AG20443 (cell line): ENCODE results near the gene C17orf67.

ENCODE experiments used
- DNase-seq: peaks from one replicate; pipeline ENCODE4 v3.0.0; 2012; ENCODE audit warnings: low spot score, mixed read lengths

C17orf67 gene

DNA sequence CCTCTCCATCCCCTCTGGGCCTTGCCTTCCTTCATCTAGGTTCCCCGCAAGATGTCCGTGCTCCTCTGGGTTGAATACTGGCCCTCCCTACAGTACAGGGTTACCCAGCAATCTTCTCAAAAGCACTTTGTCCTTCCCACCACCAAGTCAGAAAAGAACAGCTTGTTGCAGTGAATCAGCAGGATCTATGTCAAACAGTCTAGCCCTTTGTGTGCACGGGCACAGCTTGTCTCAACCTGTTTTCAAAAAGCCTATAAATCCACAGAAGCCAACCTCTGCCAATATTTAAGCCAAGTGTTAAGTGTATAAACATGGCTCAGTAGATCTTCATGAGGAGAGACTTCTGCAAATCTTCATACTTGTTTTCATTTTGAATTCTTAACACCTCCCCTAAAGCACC is 25.2 kb downstream of the C17orf67 start:
- DNase-seq, result no peak

DNA sequence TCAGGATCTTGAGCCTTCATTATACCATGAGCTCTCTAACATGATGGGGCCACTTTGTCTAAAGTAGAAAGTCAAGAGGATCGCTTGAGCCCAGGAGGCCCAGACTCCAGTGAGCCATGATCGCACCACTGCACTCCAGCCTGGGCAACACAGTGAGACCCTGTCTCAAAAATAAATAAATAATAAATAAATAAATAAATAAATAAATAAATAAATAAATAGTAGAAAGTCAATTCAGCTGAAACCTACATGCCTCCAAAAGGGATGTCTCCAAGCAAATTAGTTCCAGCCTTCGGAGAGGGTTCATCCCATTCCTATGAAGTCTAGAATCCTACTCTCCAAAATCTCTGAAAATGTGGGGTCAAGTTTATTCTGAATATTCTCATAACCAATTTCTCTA is 26.0 kb downstream of the C17orf67 start:
- no peak for DNase-seq

DNA sequence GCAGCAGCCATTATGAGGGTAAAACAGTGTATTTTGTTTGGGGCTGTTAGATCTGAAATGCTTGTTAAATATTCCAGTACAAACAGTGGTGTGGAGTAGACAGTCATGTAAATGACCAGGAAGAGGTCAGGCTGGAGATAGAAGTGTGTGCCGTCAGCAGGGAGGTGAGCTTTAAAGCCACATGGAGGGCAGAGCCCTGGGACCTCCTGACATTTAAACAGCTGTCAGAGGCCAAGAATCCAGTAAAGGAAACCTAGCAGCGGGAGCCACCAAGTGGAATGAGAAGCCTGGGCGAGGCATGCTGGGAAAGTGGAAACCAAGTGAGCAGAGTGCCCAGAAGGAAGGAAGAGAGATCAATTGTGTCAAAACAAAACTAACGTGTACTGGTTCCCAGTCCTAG is 26.8 kb downstream of the C17orf67 start:
- no peak for DNase-seq

DNA sequence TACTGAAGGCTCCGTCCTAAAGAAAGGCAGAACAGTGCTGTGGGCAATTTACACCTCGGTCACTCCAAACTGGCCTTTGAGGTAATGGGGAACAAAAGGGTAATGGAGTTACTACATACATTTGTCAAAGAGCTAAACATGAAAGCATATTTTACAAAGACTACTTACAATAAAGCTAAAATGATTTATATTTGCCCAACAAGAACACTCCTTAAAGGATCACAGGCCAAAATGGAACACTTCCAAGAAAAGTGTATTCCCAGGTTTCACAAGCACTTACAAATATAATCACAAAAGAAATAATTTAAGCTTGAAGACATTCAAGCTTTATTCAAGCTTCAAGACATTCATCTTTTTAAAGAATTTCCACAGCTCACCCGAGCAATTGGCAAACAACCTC is 29.3 kb downstream of the C17orf67 start:
- DNase-seq, result no peak

DNA sequence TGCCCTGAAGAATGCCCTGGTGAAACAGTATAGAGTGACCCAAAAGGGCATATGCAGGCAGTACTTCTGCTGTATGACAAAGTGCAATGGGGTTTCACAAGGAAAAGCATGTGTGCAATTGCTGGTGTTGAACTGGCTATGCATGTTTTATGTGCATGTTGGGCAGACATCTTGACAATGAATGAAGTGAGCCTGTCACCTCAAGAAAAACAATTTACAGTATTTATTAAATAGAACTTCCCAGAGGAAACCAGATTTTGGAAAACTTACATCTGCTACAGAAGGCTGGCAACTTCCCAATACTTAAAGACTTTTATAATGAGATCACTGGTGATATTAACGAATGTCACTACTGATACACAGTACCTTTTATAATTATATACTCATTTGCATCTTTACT is 30.6 kb downstream of the C17orf67 start:
- no peak for DNase-seq

DNA sequence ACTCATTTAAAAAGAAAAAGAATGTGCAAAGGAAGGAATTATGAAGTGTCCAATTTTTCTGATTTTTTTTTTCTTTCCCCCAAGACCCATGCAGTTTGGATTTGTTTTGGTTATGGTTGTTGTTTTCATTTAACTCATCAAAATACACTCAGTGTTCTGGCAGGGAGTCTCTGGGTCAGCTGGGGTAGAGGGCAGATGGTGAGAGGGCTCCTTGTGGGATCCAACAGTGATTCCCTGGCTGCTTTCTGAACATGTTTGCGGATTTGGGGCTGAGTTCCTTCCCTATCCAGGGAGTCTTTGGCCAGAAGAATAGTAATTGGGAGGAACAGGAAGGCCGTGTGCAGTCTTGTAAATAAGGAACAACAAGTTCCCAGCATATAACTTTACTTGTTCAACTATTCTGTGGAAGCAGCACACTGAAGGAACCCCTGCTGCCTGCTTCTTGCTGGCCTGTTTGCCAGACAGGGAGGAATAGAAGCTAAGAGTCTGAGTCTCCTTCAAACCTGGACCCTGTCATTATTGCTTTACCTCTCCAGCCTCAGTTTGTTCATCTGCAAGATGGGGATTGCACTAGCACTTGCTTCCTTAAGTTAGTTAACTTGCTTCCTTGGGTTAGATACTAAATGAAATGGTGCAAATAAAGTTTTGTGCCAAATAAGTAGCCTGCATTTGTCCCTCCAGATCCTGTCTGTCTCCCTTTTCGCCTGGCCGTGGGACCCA is 32.1 kb downstream of the C17orf67 start:
- no peak for DNase-seq

DNA sequence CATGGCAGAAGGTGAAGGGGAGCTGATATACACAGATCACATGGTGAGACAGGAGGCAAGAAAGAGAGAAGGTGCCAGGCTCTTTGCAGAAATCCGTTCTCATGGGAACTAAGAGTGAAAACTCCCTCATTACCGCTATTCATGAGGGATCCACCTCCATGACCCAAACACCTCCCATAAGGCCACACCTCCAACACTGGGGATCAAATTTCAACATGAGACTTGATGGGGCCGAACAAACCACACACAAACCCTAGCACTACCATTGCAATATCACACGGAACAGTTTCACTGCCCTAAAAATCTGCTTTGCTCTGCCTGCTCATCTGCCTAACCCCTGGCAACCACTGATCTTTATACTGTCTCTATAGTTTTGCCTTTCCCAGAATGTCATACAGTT is 34.8 kb downstream of the C17orf67 start:
- no peak for DNase-seq

DNA sequence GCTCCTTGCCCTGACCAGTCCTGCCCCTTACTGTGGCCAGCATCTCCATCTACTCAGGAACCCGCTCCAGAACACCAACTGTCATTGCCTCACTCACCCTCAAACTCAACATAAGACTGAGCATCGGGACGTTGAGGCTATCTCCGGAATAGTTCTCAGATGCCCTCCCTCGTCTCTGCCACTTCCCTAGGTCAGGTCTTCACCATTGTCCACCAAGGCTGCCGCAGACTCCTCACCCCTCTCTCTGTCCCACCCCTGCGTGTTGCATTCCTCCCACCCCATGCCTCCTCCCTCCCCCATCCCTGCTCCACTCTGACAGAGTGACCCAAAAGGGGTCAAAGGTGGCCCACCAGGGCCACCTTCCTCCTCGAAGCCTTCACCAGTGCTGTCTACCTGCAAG is 37.2 kb downstream of the C17orf67 start:
- DNase-seq, result no peak

DNA sequence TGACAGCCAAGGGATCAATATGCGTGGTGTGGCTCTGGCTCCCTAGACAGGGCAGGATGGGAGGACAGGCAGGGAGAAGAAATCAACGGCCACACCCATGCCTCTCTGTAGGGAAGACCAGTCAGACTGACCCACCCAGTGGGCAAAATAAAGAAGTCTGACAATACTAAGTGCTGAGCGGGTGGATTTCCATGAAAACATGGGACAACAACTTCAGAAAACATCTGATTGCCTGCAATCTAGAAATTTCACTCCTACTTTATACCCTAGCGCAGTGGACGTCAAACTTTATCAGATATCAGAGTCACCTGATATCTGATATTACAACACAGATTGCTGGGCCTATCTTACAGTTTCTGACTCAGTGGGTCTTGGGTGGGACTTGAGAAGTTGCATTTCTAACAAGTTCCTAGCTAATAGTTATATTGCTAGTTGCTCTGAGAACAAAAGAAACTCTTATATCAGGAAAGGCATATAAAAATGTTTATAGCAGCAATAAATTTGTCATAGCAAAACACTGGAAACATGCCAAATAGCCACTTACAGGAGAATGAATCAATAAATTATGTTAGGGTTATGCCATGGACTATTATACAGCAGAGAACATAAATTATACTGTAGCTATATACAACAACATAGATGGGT is 38.4 kb downstream of the C17orf67 start:
- no peak for DNase-seq

DNA sequence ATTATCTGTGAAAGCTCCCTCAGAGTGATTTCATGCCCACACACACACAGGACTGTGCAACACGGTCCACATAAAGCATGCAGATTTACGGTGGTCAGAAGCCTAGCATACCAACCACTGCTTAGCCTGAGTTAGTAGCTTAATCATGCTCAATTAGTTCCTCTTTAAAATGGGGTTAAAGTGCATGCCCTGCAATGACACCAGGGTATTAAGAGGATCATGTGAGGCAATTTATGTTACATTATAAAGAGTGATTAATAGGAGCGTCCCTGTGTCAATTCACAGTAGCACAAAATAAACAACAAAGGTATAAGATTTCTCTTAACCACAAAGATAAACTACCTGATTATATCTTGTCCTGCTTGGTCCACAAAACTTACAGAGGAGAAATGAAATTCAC is 39.8 kb downstream of the C17orf67 start:
- no peak for DNase-seq

DNA sequence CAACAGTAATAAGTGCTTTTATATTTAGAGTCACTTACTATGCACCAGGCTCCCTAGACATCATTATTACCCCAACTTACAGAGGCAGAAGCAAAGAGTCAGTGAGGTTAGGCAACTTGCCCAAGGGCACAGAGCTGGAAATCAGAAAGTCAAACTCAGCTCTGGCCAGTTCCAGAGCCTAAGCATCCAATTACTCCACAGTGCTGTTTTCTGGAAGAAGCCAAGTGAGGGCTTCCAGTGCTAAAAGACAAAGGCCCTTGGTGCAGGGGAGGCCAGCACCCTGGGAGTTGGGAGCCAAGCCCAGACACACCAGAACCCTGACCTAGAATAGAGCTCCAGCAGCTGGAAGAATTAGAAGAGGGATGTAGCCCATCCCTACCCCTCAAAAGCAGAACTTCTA is 40.2 kb downstream of the C17orf67 start:
- DNase-seq, result no peak

DNA sequence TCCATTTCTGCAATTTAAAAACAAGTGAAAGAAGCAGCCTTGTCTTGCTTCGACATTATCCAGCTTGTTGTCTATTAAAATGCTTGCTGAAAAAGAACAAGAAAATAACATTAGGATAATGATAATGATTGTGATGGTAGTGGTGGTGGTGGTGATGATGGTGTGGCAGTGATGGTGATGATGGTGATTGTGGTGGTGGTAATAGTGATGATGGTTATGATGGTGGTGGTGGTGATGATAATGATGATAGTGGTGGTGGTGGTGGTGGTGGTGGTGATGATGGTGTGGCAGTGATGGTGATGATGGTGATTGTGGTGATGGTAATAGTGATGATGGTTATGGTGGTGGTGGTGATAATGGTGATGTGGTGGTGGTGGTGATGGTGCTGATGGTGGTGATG is 41.5 kb downstream of the C17orf67 start:
- DNase-seq, result no peak

DNA sequence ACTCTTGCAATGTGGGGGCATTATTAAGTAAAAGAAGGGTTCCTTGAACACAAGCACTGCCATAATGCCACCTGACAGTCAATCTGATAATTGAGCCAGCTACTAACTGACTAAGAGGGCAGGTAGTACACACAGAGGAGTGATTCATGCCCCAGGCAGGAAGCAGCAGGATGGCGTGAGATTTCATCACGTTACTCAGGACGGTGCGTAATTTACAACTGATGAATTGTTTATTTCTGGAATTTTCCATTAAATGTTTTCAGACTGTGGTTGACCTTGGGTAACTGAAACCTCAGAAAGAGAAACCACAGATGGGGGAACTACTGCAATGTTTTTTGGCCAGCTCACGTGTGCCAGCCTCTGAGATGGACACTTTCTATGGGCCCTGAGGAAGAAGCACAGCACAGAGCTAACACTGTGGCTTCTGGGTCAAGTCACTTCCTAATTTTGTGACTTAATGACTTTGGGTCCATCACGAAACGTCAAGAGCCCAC is 46.7 kb downstream of the C17orf67 start:
- peak; percentile 75 for DNase-seq

DNA sequence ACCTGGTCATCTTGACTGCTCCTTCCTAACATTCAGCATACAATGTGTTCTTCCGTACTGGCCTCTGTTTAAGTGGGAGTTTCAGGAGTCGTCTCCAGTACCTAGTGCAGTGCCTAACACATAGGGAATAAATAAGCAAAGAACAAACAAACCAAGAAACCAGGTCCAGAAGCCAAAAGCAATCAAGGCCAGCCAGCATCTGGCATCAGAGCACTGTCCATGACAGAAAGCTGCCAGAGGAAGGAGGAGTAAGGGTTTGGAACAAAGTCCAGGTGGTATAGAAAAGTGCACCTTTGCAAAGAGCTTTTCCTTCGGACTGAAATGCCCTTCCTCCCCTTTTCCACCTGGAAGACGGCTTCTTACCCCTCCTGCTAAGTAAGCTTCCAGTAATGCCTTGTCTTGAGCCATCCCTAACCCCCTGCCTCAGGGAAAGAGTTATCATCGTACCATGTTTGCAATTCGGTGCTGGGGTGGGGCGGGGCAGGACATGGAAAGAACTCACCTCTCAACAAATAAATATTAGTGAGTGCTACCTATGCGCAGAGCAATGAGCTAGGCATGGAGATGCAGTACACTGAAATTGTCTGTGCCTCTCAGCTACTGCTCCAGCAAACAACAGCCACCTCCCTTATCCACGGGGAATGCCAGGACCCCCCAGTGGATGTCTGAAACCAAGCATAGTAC is 47.6 kb downstream of the C17orf67 start:
- DNase-seq, result no peak

DNA sequence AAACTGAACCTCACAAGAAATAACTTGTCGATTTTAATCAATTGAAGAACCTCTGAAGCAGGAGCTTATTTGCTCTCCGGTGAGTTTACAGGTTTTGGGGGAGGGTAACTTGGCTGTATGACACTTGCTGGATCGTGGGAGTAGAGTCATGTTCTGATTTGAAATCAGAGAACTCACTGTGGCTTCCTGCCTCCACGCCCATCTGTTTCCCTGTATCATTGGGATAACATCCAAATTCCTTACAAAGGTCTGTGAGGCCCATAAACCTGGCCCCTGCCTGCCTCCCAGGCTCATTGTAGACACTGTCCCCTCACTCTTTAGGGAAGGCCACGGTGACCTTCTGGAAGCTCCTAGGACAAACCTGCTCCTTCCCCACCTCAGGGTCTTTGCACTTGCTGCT is 48.3 kb downstream of the C17orf67 start:
- DNase-seq, result no peak

DNA sequence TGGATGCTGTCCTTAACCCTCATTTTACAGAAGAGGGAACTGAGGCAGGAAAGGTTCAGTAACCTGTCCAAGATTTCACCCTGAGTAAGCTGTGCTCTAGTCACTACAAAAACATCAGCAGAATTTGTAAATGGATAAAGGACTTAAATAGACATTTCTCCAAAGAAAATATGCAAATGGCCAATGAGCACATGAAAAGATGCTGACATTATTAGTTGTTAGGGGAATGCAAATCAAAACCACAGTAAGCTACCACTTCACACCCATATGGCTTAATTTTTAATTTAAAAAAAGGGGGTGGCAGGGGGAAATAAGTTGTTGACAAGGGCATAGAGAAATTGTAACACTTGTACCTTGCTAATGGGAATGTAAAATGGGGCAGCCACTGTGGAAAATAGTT is 51.4 kb downstream of the C17orf67 start:
- DNase-seq, result no peak

DNA sequence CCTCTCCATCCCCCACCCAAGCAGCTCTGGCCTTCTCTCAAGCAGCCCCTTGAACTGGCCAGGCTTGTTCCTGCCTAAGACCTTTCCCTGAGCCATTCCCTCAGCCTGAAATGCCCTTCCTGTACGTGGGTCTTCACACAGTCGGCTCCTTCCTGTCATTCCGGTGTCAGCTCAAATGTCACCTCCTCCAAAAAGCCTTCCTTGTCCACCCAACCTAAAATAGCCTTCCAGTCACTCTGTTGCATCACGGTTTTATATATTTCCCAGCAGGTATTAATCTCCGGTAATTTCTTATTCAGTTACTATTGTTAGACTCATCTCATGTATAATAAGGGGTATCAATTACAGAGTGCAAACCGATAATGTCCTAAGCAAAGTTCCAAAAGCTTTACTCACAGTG is 51.8 kb downstream of the C17orf67 start:
- DNase-seq, result no peak

DNA sequence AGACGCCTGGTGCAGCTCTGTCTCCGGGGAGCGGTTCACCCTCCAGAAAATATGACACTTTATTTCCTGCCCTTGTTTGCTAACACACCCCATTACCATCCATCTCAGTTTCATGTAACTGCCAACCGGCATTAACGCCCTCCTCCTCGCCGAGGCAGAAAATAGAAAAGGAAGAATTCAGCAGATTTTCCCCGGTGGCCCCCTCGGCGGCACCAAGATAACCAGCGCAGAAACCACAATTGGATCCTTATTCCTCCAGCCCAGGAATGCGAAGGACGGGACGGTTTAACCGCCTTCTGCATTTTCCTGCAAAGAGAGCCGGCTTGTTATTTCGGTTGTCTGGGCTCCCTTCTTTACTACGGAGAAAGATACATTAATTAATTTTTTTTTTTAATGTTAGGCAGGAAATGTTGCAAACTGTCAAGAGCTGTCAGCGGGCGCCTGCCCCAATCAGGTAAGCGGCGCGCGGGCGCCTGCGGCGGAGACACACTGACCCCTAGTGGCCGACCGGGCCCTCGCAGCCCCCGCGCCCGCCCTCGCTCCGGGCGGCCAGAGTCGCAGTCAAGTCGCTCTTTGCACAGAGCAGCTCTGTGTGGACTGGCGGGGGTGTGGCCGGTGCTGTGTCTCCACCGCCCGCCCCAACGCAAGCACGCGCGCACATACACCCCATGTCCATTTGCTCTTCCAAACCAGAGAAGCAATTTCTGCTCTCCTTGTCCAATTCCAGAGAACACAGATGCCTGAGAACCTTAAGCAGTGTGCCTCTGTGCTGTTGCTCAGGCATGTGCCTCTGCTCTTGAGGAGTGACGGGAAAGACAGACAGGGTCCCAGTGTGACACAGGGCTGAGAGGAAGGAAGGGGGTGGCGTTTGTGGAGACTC is 53.6 kb downstream of the C17orf67 start:
- DNase-seq, result peak; percentile 91

DNA sequence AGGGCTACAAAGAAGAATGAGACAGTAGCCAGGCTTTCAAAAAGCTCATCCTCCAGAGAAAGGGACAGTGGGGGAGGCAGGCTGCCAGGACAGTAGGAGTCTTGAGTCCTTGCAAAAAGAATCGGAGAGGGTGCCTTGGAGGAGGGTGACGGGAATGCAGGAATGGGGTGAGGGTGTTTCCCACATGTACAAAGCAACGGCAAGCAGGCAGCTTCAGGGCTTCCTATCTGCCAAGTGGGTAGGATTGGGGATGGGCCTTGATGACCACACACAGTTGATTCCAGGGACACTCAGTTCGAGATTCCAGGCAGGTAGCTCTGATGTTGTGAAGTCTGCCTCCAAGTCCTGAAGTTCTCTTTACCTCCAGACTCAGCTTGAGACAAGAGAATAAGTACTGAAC is 54.4 kb downstream of the C17orf67 start:
- DNase-seq, result no peak

DNA sequence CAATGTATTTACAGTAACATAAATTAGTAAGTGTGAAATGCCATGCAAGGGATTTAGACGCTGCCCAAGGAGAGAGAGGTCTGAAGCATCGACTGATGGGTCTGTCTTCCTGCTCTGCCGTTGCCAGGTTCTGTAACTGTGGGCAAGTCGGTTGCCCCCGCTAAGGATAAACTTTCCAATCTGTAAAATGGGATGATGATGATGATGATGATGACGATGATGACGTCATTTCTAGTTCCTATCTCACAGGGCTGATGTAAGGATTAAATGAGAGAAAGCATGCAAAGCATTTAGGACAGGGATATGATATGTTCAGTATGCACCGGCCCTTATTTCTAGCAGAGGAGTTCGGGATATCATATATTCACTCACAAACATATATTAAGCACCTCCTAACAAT is 54.8 kb downstream of the C17orf67 start:
- DNase-seq, result no peak

DNA sequence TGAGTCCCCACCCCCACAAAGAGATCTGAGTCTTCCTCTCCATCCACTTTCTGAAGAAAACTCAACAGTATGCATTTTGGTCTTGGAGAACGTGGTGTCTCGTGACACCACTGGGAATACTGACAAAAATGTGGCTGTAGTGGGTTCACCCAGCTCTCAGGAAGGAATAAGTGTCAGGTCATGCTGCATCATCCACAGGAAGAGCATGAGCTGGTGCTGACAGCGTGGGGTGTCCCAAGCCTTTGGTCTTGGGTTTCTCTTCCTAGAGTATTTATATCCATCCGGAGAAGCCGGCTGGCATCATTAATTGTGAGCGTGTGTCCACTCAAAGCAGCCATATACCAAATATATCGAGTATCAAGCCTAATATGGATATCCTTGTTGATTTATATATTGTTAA is 55.9 kb downstream of the C17orf67 start:
- peak; percentile 64 for DNase-seq

DNA sequence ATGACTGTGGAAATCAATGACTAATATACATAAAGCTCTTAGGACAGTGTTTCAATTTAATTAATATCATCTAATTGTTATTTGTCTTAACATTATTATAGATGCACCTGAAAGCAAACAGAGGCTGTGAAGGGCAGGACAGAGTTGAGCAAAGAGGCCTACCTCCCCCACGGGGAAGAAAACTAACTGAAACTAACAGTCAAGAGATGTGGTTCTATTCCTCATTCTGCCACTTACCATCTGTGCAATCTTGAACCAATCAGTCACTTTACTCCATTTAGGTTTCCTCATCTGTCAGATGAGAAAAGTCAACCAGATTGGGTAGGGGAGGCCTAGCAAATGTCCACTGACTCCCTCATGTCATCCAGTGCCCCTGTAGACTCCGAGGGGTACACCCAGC is 59.1 kb downstream of the C17orf67 start:
- no peak for DNase-seq
